SH-SY5Y (cell line): ENCODE data around the gene FGF12.

ENCODE experiments used
- GATA2 ChIP-seq: IDR thresholded peaks from 2 replicates; pipeline ENCODE4 v1.6.1; 2011; ENCODE audit warnings: mild to moderate bottlenecking, low read depth, low read length
- GATA3 ChIP-seq: IDR thresholded peaks from 2 replicates; pipeline ENCODE4 v1.6.1; 2011; ENCODE audit warnings: low read depth, mild to moderate bottlenecking, low read length, moderate library complexity

GRCh38 chr3:192409201-192409837 is 318.0 kb downstream of the FGF12 start:
- TF ChIP-seq GATA2 (no peak), GATA3 (no peak)
